Measurements from ENCODE around the gene CTCFL. TPM values are rescaled to one million over a fixed set of nuclear protein-coding genes. Genes with fewer than 3 reads are reported as not detected.
A peak's percentile ranks its signal among the peaks of the same experiment; 100 is the strongest.

Gene CTCFL
- total and polyA plus RNA-seq, 10 donors, result 0.23 to 0.45 (median 0.26) TPM; not detected in 7

DNA sequence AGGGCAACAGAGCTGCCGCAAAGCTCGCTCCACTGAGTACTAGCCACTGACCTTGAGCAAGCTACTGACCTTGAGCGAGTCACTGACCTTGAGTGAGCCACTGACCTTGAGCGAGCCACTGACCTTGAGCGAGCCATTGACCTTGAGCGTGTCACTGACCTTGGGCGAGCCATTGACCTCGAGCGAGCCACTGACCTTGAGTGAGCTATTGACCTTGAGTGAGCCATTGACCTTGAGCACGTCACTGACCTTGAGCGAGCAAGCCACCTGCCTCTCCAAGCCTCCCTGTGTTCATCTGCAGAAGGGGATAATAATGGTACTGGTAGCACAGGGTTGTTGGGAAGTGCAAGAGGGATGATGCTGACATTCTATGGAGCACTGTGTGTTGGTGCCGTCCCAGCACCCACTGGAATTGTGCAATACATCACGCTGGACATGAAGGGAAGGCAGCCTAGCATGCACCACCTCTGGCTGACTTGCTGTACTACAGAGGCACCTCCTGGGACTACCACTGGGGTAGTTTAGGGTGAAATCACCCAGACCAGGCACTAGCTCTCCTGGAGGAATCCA, 60.2 kb downstream of the CTCFL start:
- no peak for TF ChIP-seq POLR2A (IDR thresholded peaks at IDR 0.05)
- TF ChIP-seq POLR2AphosphoS5 (IDR thresholded peaks at IDR 0.05), result peak in 1 of 3 donors; percentile 24
- TF ChIP-seq, protein P1, sequence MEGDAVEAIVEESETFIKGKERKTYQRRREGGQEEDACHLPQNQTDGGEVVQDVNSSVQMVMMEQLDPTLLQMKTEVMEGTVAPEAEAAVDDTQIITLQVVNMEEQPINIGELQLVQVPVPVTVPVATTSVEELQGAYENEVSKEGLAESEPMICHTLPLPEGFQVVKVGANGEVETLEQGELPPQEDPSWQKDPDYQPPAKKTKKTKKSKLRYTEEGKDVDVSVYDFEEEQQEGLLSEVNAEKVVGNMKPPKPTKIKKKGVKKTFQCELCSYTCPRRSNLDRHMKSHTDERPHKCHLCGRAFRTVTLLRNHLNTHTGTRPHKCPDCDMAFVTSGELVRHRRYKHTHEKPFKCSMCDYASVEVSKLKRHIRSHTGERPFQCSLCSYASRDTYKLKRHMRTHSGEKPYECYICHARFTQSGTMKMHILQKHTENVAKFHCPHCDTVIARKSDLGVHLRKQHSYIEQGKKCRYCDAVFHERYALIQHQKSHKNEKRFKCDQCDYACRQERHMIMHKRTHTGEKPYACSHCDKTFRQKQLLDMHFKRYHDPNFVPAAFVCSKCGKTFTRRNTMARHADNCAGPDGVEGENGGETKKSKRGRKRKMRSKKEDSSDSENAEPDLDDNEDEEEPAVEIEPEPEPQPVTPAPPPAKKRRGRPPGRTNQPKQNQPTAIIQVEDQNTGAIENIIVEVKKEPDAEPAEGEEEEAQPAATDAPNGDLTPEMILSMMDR (IDR thresholded peaks at IDR 0.05 in 8 of 11, conservative IDR thresholded peaks at IDR 0.05 in 3 of 11), result peak in 8 of 11 experiments; percentile 22 to 66 (median 46)
- WGBS, 5 donors, result 57 to 82% (median 61%) methylated on average over 11 to 13 of the region's 13 CpGs
- peak; percentile 72 for DNase-seq
- H3K27me3 ChIP-seq (replicated peaks in 1 of 7), result peaks cover 0 to 3% (median 0%) of the 10 kb centered on the region in 7 donors
- H3K27ac ChIP-seq, result peak overlapping the region in 5 of 8 donors; percentile 28 to 78 (median 75)
- no peak overlapping the region for H3K4me3 ChIP-seq
- H3K4me1 ChIP-seq, result peaks cover 11 to 82% (median 48%) of the 10 kb centered on the region in 6 donors
- no peaks in the 10 kb centered on the region for H3K9me3 ChIP-seq
- H3K36me3 ChIP-seq, result no peaks in the 10 kb centered on the region
- intact Hi-C loops (cut with DNase I; ENCODE audit: low total_unique reads), result no loop called here

DNA sequence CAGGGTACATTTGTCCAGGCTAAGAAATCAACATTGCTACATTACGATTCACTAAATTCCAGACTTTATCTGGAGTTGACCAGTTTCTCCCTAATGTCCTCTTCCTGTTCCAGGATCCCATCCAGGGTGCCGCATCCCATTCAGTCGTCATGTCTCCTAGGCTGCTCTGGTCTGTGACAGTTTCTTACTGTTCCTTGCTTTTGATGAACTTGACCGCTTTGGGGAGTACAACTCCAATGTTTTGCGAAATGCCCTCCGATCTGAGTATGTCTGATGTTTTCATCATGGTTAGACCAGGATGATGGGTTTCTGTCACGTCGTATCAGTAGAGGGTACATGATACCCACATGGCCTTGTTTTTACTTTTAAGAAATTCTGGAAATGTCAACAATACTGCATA, 62.2 kb downstream of the CTCFL start:
- no peak for TF ChIP-seq POLR2AphosphoS5 (IDR thresholded peaks at IDR 0.05)
- TF ChIP-seq, protein P1 (IDR thresholded peaks at IDR 0.05 in 8 of 11, conservative IDR thresholded peaks at IDR 0.05 in 3 of 11), result no peak
- TF ChIP-seq POLR2A (IDR thresholded peaks at IDR 0.05), result no peak
- intact Hi-C loops (cut with DNase I; ENCODE audit: low total_unique reads), result no loop called here
- Histone ChIP-seq H3K27ac (peak overlapping the region in 4 of 8 donors; percentile 65 to 78 (median 76)), H3K9me3 (no peaks in the 10 kb centered on the region), H3K4me1 (peaks cover 11 to 77% (median 43%) of the 10 kb centered on the region in 6 donors), H3K36me3 (no peaks in the 10 kb centered on the region), H3K4me3 (no peak overlapping the region), H3K27me3 (replicated peaks in 1 of 7) (no peaks in the 10 kb centered on the region)
- peak; percentile 15 for DNase-seq
- 80 to 94% (median 87%) methylated on average over 8 of the region's 8 CpGs for WGBS, 5 donors

DNA sequence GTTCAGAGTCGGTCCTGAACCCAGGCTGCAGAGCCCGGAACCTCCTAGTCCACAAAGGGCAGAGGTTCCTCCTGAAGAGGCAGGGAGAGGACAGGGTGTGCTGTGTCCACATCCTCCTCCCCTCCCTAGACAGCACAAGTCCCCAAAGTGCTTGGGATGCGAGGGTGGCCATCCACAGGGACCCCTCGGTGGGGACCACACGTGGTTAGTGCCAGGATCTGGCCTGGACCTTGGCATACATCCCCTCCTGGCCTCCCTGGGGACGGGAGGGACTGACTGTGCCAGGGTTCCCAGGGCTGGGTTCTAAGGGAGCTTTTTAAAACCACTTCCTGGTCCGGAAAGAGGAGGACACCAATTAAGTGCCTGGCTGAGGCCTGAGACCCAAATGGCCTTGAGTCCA, 63.2 kb downstream of the CTCFL start:
- Histone ChIP-seq H3K27ac (peak overlapping the region in 5 of 8 donors; percentile 25 to 78 (median 63)), H3K36me3 (no peaks in the 10 kb centered on the region), H3K27me3 (replicated peaks in 1 of 7) (no peaks in the 10 kb centered on the region), H3K4me3 (no peak overlapping the region), H3K4me1 (peaks cover 11 to 76% (median 40%) of the 10 kb centered on the region in 6 donors), H3K9me3 (no peaks in the 10 kb centered on the region)
- intact Hi-C loops (cut with DNase I; ENCODE audit: low total_unique reads), result no loop called here
- no peak for DNase-seq
- WGBS, 5 donors, result 53 to 79% (median 58%) methylated on average over 7 of the region's 7 CpGs
- TF ChIP-seq, protein P1 (IDR thresholded peaks at IDR 0.05 in 8 of 11, conservative IDR thresholded peaks at IDR 0.05 in 3 of 11), result no peak
- TF ChIP-seq POLR2AphosphoS5 (IDR thresholded peaks at IDR 0.05) (no peak), POLR2A (IDR thresholded peaks at IDR 0.05) (no peak)

DNA sequence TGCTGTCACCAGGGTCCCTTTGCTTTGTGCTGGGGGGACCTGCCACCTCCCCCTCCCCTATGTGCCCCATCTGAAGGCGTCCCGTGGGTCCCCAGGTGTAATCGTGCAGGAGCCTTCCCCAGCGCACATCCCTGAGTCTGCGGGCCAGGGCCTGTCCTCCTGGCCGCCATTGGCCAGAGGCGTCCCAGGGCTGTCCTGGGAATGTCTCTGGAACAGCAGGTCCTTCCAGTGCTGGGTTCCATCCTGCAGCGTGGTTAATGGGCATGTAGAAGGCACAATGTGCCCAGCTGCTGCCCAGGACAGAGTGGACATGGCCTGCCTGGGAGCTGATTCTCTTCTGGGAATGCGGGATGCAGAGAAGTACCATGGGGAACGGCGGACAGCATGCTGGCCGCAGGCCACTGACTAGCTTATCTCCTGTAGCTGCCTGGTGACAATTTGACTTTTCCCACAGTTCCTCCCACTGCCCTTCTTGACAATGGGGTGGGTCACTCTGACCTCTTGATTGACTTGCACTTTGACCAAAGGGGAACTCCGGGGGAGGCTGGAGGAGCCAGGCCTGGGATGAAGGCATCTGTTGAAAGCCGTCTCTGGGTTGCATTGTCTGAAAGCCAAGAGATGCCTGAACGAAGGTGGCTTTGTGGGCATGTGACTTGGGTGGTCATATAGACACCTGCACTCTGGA, 64.0 kb downstream of the CTCFL start:
- H3K4me1 ChIP-seq, result peaks cover 11 to 73% (median 40%) of the 10 kb centered on the region in 6 donors
- H3K4me3 ChIP-seq, result no peak overlapping the region
- DNase-seq, result no peak
- H3K27me3 ChIP-seq (replicated peaks in 1 of 7), result no peaks in the 10 kb centered on the region
- TF ChIP-seq POLR2A (IDR thresholded peaks at IDR 0.05) (no peak), POLR2AphosphoS5 (IDR thresholded peaks at IDR 0.05) (no peak)
- TF ChIP-seq, protein P1 (IDR thresholded peaks at IDR 0.05 in 8 of 11, conservative IDR thresholded peaks at IDR 0.05 in 3 of 11), result no peak
- H3K36me3 ChIP-seq, result no peaks in the 10 kb centered on the region
- H3K9me3 ChIP-seq, result no peaks in the 10 kb centered on the region
- intact Hi-C loops (cut with DNase I; ENCODE audit: low total_unique reads), result no loop called here
- WGBS, 5 donors, result 90 to 93% (median 92%) methylated on average over 11 to 15 of the region's 15 CpGs
- H3K27ac ChIP-seq, result peak overlapping the region in 3 of 8 donors; percentile 51 to 78 (median 75)

All from spleen (tissue), 11 donors.